Spinal cord (tissue), 10 donors: ENCODE measurements around the gene KIF25. TPM values are rescaled to one million over a fixed set of nuclear protein-coding genes. Genes with fewer than 3 reads are reported as not detected.

Experiments used
- DNase-seq, 6 donors: peaks; one replicate each; pipeline versions ENCODE4 v3.0.0 to v3.0.0-alpha.2; 2013 to 2015; ENCODE audit warnings: low spot score in 6 of 6, low read depth in 4 of 6
- H3K27ac ChIP-seq: one replicate; pipeline ENCODE4 v1.5.1; 2013; ENCODE audit warnings: low read depth, low read length, control low read depth
- H3K27me3 ChIP-seq: one replicate; pipeline ENCODE4 v1.6.1; 2013; ENCODE audit warnings: low read length; ENCODE audit not compliant: control insufficient read depth, insufficient read depth
- H3K36me3 ChIP-seq: one replicate; pipeline ENCODE4 v1.6.1; 2013; ENCODE audit warnings: low read length; ENCODE audit not compliant: control insufficient read depth, insufficient read depth
- H3K4me1 ChIP-seq: one replicate; pipeline ENCODE4 v1.6.1; 2013; ENCODE audit warnings: low read length; ENCODE audit not compliant: control insufficient read depth, insufficient read depth
- H3K4me3 ChIP-seq: one replicate; pipeline ENCODE4 v1.5.1; 2013; ENCODE audit warnings: low read depth, low read length, control low read depth
- H3K9me3 ChIP-seq: one replicate; pipeline ENCODE4 v1.6.1; 2013; ENCODE audit warnings: low read length; ENCODE audit not compliant: control insufficient read depth, insufficient read depth
- WGBS: methylation state at CpG from one replicate; pipeline ENCODE4 v1.1.5; 2013; ENCODE audit warnings: missing lambda C conversion rate; ENCODE audit not compliant: insufficient coverage; 5-methylcytosine and 5-hydroxymethylcytosine counted together
- polyA plus RNA-seq, 2 donors: library from polyadenylated mRNA; unstranded; fragments of 120-200 nt; gene quantifications; one replicate each; pipeline ENCODE4 v1.2.1, GENCODE V29; 2013; ENCODE audit not compliant: insufficient read length in 2 of 2
- total RNA-seq, 2 donors: library from RNA; depleted of rRNA in 1 of 2; stranded (reverse); fragments of 120-200 nt in 1 of 2; fragments of >200 nt in 1 of 2; gene quantifications; one replicate each; pipeline versions ENCODE4 v1.2.3 to v1.2.4, GENCODE V29; 2013 to 2014
- donor health status: healthy.

The KIF25 gene
- total and polyA plus RNA-seq, 4 donors, result 1.2 to 3.0 (median 2.2) TPM; not detected in 1

DNA sequence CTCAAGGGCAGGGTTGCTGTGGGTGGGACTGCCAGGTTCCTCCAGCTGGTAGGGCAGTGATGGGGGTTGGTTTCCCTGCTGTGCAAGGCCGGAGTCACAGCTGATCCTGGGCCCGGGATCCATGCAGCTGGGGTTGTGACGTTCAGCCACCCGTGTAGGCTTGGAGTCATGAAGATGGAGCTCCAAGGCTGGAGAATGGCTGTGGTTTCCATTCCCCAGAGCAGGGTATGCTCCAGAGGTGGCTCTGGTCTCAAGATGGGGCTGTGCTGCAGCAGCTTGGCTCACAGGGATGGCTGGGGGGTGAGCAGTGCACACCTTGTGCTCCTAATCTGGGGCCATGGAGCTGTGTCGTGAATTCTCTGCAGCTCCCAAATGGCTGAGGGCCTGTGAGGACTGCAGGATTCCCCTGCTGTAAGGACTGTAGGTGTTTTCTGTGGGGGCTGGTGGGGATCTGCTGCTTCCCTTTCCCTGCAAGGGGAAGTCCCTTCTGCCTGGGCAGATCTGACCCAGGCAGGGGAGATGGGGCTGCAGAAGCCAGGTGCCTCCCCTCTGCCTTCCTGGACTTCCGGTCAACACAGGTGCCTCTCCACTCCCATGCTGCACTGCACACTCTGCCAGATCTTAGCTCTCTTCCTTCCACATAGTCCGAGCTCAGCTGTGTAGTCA is 15.9 kb downstream of the KIF25 start:
- WGBS, result 85% methylated on average over 6 of the region's 7 CpGs
- Histone ChIP-seq H3K27me3 (no peaks in the 10 kb centered on the region), H3K4me1 (peaks cover 9% of the 10 kb centered on the region), H3K9me3 (peaks cover 11% of the 10 kb centered on the region), H3K36me3 (no peaks in the 10 kb centered on the region), H3K27ac (no peak overlapping the region), H3K4me3 (no peak overlapping the region)
- no peak for DNase-seq

DNA sequence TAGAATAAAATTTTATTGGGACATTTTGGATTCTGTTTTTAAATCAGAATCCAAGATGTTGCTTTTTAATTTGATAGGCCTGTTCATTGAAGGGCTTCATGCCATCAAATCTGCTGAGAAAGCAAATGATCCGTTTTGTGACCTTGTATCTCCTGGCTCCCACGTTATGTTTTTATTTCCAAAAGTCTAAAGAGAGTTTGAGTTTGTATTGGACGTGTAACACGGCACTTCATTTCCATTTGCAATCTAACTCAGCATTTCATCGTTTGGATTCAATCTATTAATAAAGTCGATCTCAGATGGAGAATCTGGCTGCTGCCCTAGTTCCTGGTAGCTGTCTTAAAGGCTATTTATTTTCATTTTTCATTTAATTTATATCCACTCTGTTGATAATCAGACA is 17.0 kb downstream of the KIF25 start:
- Histone ChIP-seq H3K36me3 (no peaks in the 10 kb centered on the region), H3K9me3 (peaks cover 11% of the 10 kb centered on the region), H3K27me3 (no peaks in the 10 kb centered on the region), H3K27ac (no peak overlapping the region), H3K4me1 (peaks cover 9% of the 10 kb centered on the region), H3K4me3 (no peak overlapping the region)
- no CpG with 5 or more reads among the region's 6 CpGs for WGBS
- DNase-seq, result peak in 1 of 6 donors; percentile 60

DNA sequence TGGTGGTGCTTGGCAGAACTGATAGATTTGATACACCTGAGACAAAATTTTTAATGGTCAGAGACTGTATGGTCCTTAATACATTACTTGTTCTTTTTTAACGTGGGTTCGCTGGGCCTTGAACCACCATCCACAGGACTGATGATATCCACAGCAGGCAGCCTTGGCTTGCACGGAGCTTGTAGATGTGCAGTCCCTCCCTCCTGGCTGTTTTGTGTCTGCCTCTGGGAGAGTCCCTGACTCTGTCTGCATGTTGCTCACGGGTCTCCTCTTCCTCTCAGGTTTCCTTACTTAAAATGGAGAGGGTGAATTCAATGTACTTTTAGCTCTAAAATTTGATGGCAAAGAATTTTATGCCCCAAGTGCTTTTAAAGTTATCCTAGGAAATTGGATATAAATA is 17.5 kb downstream of the KIF25 start:
- H3K27me3 ChIP-seq, result no peaks in the 10 kb centered on the region
- H3K4me1 ChIP-seq, result peaks cover 9% of the 10 kb centered on the region
- DNase-seq, result no peak
- peak overlapping the region; percentile 43 for H3K27ac ChIP-seq
- H3K4me3 ChIP-seq, result no peak overlapping the region
- peaks cover 11% of the 10 kb centered on the region for H3K9me3 ChIP-seq
- WGBS, result 62% methylated on average over 3 of the region's 4 CpGs
- H3K36me3 ChIP-seq, result no peaks in the 10 kb centered on the region

- peak in 1 of 6 donors; percentile 60 for DNase-seq
- Histone ChIP-seq H3K4me3 (no peak overlapping the region), H3K9me3 (peaks cover 11% of the 10 kb centered on the region), H3K27me3 (no peaks in the 10 kb centered on the region), H3K27ac (peak overlapping the region; percentile 42), H3K4me1 (peaks cover 9% of the 10 kb centered on the region), H3K36me3 (no peaks in the 10 kb centered on the region)
- 85% methylated on average over 14 of the region's 14 CpGs for WGBS
These were observed 18.2 kb downstream of the KIF25 start for GRCh38 chr6:168015482-168016175.

GRCh38 chr6:168016176-168016620 is 18.7 kb downstream of the KIF25 start:
- no peaks in the 10 kb centered on the region for H3K27me3 ChIP-seq
- peaks cover 11% of the 10 kb centered on the region for H3K9me3 ChIP-seq
- peaks cover 9% of the 10 kb centered on the region for H3K4me1 ChIP-seq
- H3K36me3 ChIP-seq, result no peaks in the 10 kb centered on the region
- 91% methylated on average over 17 of the region's 18 CpGs for WGBS
- DNase-seq, result no peak
- H3K4me3 ChIP-seq, result no peak overlapping the region
- H3K27ac ChIP-seq, result peak overlapping the region; percentile 42

- 66% methylated on average over 15 of the region's 18 CpGs for WGBS
- Histone ChIP-seq H3K27me3 (no peaks in the 10 kb centered on the region), H3K27ac (no peak overlapping the region), H3K36me3 (no peaks in the 10 kb centered on the region), H3K4me1 (peaks cover 9% of the 10 kb centered on the region), H3K4me3 (no peak overlapping the region), H3K9me3 (peaks cover 5% of the 10 kb centered on the region)
- no peak for DNase-seq
These were observed 19.5 kb downstream of the KIF25 start for GRCh38 chr6:168016721-168017525.

- peaks cover 9% of the 10 kb centered on the region for H3K4me1 ChIP-seq
- DNase-seq, result no peak
- WGBS, result 65% methylated on average over 7 of the region's 11 CpGs
- no peaks in the 10 kb centered on the region for H3K27me3 ChIP-seq
- H3K4me3 ChIP-seq, result no peak overlapping the region
- no peak overlapping the region for H3K27ac ChIP-seq
- no peaks in the 10 kb centered on the region for H3K36me3 ChIP-seq
- H3K9me3 ChIP-seq, result peaks cover under 1% of the 10 kb centered on the region
These were observed 20.2 kb downstream of the KIF25 start for GRCh38 chr6:168017629-168018028.

DNA sequence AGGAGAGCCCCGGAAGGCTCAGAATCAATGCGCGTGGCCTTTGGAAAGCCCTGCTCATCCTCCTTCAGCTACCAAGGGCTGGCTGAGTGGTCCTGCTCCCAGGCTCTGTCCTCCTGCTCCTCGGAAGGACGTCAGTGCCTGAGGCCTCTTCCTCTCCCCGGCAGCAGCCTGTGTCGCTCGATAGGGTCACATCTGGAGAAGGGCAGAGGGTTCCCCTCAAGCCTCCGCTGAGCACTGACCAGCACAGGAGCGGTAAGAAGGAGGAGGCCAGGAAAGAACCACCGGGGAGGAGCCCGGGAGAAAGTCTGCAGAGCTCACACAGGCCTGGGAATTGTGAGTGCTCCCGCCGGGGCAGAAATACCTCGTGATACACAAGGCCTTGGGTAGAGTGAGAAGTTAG is 21.2 kb downstream of the KIF25 start:
- no peaks in the 10 kb centered on the region for H3K36me3 ChIP-seq

GRCh38 chr6:168020242-168020641 is 22.8 kb downstream of the KIF25 start:
- no peaks in the 10 kb centered on the region for H3K9me3 ChIP-seq
- H3K27ac ChIP-seq, result no peak overlapping the region
- WGBS, result 100% methylated on average over 1 of the region's 8 CpGs
- no peaks in the 10 kb centered on the region for H3K27me3 ChIP-seq
- H3K4me1 ChIP-seq, result peaks cover 9% of the 10 kb centered on the region
- no peaks in the 10 kb centered on the region for H3K36me3 ChIP-seq
- DNase-seq, result no peak
- H3K4me3 ChIP-seq, result no peak overlapping the region

More for the DNA sequence above, 21.2 kb downstream of the KIF25 start:
- no peak for DNase-seq
- 89% methylated on average over 15 of the region's 15 CpGs for WGBS
- no peaks in the 10 kb centered on the region for H3K9me3 ChIP-seq
- no peak overlapping the region for H3K27ac ChIP-seq
- H3K27me3 ChIP-seq, result no peaks in the 10 kb centered on the region
- no peak overlapping the region for H3K4me3 ChIP-seq
- peaks cover 9% of the 10 kb centered on the region for H3K4me1 ChIP-seq
